ENCODE measurements around the gene TDRD7. TPM values are rescaled to one million over a fixed set of nuclear protein-coding genes. Genes with fewer than 3 reads are reported as not detected.

The TDRD7 gene
- total and polyA plus RNA-seq, 2 of the 13 experiments (the other 11 are each of a cell fraction or from before 2014, with no cell fraction given), result 9.8 to 15.5 TPM

DNA sequence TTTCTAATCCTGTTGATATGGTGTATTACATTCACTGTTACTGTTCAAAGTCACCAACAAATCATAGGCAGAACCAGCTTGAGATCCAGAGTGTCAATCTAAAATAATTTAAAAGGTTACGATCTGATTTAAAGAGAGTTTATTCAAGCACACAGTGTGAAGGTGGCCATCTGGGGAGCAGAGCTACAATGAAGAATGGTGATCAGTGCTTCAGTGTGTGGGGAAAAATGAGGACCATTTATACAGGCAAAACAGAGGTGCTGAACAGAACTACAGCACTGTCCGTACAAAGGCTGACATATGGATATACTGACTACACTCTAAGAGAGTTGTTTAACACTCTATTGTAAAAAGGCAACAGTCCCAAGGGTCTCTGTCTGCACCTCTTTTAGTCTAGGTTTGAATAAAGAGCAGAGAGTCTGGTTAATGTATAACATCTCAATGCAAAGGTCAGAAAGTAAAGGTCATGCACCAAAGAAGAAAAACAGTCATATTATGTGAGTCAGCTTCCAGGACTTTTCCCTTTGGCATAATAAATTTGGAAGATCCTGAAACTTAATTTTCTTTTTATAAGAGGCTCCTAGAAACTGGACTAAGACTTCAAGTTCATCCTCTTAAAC, 29.7 kb upstream of the TDRD7 start (continued):
- no peak for TF ChIP-seq ZNF572 (CRISPR knock-in tag; IDR thresholded peaks at IDR 0.05)
- no peak for TF ChIP-seq ZNF670 (CRISPR knock-in tag; IDR thresholded peaks at IDR 0.05; ENCODE audit: borderline replicate concordance)
- TF ChIP-seq, protein P1, sequence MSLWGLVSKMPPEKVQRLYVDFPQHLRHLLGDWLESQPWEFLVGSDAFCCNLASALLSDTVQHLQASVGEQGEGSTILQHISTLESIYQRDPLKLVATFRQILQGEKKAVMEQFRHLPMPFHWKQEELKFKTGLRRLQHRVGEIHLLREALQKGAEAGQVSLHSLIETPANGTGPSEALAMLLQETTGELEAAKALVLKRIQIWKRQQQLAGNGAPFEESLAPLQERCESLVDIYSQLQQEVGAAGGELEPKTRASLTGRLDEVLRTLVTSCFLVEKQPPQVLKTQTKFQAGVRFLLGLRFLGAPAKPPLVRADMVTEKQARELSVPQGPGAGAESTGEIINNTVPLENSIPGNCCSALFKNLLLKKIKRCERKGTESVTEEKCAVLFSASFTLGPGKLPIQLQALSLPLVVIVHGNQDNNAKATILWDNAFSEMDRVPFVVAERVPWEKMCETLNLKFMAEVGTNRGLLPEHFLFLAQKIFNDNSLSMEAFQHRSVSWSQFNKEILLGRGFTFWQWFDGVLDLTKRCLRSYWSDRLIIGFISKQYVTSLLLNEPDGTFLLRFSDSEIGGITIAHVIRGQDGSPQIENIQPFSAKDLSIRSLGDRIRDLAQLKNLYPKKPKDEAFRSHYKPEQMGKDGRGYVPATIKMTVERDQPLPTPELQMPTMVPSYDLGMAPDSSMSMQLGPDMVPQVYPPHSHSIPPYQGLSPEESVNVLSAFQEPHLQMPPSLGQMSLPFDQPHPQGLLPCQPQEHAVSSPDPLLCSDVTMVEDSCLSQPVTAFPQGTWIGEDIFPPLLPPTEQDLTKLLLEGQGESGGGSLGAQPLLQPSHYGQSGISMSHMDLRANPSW (CRISPR knock-in tag; IDR thresholded peaks at IDR 0.05; ENCODE audit: borderline replicate concordance), result no peak
- no peak for TF ChIP-seq FIP1L1 (IDR thresholded peaks at IDR 0.05; ENCODE audit: borderline replicate concordance, insufficient read depth, low read depth, low read length)
- TF ChIP-seq ESRRA (CRISPR knock-in tag; IDR thresholded peaks at IDR 0.05; ENCODE audit: low read depth), result peak; percentile 48; the same call in 1 of the 2 replicates
- no peak for TF ChIP-seq ZKSCAN5 (CRISPR knock-in tag; IDR thresholded peaks at IDR 0.05)
- TF ChIP-seq, protein P2, sequence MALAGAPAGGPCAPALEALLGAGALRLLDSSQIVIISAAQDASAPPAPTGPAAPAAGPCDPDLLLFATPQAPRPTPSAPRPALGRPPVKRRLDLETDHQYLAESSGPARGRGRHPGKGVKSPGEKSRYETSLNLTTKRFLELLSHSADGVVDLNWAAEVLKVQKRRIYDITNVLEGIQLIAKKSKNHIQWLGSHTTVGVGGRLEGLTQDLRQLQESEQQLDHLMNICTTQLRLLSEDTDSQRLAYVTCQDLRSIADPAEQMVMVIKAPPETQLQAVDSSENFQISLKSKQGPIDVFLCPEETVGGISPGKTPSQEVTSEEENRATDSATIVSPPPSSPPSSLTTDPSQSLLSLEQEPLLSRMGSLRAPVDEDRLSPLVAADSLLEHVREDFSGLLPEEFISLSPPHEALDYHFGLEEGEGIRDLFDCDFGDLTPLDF (CRISPR knock-in tag; IDR thresholded peaks at IDR 0.05), result no peak
- no peak for TF ChIP-seq KLF6 (CRISPR knock-in tag; IDR thresholded peaks at IDR 0.05)
- TF ChIP-seq, protein P3, sequence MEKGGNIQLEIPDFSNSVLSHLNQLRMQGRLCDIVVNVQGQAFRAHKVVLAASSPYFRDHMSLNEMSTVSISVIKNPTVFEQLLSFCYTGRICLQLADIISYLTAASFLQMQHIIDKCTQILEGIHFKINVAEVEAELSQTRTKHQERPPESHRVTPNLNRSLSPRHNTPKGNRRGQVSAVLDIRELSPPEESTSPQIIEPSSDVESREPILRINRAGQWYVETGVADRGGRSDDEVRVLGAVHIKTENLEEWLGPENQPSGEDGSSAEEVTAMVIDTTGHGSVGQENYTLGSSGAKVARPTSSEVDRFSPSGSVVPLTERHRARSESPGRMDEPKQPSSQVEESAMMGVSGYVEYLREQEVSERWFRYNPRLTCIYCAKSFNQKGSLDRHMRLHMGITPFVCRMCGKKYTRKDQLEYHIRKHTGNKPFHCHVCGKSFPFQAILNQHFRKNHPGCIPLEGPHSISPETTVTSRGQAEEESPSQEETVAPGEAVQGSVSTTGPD (CRISPR knock-in tag; IDR thresholded peaks at IDR 0.05), result no peak
- TF ChIP-seq, protein P4, sequence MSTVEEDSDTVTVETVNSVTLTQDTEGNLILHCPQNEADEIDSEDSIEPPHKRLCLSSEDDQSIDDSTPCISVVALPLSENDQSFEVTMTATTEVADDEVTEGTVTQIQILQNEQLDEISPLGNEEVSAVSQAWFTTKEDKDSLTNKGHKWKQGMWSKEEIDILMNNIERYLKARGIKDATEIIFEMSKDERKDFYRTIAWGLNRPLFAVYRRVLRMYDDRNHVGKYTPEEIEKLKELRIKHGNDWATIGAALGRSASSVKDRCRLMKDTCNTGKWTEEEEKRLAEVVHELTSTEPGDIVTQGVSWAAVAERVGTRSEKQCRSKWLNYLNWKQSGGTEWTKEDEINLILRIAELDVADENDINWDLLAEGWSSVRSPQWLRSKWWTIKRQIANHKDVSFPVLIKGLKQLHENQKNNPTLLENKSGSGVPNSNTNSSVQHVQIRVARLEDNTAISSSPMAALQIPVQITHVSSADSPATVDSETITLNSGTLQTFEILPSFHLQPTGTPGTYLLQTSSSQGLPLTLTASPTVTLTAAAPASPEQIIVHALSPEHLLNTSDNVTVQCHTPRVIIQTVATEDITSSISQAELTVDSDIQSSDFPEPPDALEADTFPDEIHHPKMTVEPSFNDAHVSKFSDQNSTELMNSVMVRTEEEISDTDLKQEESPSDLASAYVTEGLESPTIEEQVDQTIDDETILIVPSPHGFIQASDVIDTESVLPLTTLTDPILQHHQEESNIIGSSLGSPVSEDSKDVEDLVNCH (CRISPR knock-in tag; IDR thresholded peaks at IDR 0.05), result no peak
- TF ChIP-seq, protein P5, sequence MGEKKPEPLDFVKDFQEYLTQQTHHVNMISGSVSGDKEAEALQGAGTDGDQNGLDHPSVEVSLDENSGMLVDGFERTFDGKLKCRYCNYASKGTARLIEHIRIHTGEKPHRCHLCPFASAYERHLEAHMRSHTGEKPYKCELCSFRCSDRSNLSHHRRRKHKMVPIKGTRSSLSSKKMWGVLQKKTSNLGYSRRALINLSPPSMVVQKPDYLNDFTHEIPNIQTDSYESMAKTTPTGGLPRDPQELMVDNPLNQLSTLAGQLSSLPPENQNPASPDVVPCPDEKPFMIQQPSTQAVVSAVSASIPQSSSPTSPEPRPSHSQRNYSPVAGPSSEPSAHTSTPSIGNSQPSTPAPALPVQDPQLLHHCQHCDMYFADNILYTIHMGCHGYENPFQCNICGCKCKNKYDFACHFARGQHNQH (CRISPR knock-in tag; IDR thresholded peaks at IDR 0.05), result peak; percentile 21; the same call in 1 of the 2 replicates
- TF ChIP-seq, protein P6, sequence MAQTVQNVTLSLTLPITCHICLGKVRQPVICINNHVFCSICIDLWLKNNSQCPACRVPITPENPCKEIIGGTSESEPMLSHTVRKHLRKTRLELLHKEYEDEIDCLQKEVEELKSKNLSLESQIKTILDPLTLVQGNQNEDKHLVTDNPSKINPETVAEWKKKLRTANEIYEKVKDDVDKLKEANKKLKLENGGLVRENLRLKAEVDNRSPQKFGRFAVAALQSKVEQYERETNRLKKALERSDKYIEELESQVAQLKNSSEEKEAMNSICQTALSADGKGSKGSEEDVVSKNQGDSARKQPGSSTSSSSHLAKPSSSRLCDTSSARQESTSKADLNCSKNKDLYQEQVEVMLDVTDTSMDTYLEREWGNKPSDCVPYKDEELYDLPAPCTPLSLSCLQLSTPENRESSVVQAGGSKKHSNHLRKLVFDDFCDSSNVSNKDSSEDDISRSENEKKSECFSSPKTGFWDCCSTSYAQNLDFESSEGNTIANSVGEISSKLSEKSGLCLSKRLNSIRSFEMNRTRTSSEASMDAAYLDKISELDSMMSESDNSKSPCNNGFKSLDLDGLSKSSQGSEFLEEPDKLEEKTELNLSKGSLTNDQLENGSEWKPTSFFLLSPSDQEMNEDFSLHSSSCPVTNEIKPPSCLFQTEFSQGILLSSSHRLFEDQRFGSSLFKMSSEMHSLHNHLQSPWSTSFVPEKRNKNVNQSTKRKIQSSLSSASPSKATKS (CRISPR knock-in tag; IDR thresholded peaks at IDR 0.05), result no peak
- TF ChIP-seq TBP (CRISPR knock-in tag; IDR thresholded peaks at IDR 0.05), result no peak
- TF ChIP-seq ZNF768 (CRISPR knock-in tag; IDR thresholded peaks at IDR 0.05), result no peak
- TF ChIP-seq, protein P7, sequence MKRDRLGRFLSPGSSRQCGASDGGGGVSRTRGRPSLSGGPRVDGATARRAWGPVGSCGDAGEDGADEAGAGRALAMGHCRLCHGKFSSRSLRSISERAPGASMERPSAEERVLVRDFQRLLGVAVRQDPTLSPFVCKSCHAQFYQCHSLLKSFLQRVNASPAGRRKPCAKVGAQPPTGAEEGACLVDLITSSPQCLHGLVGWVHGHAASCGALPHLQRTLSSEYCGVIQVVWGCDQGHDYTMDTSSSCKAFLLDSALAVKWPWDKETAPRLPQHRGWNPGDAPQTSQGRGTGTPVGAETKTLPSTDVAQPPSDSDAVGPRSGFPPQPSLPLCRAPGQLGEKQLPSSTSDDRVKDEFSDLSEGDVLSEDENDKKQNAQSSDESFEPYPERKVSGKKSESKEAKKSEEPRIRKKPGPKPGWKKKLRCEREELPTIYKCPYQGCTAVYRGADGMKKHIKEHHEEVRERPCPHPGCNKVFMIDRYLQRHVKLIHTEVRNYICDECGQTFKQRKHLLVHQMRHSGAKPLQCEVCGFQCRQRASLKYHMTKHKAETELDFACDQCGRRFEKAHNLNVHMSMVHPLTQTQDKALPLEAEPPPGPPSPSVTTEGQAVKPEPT (CRISPR knock-in tag; IDR thresholded peaks at IDR 0.05; ENCODE audit: low read depth), result no peak

Data from HepG2 (cell line).